ENCODE data around the gene ITM2C.
A peak's percentile ranks its signal among the peaks of the same experiment; 100 is the strongest.

ITM2C gene

GRCh38 chr2:230872968-230873660 is 8.4 kb downstream of the ITM2C start:
- DNase-seq (ENCODE audit: low read depth), result no peak

- no peak for DNase-seq (ENCODE audit: low read depth)
These were observed 9.1 kb downstream of the ITM2C start for GRCh38 chr2:230873661-230874401.

GRCh38 chr2:230874456-230874855 is 9.7 kb downstream of the ITM2C start:
- DNase-seq (ENCODE audit: low read depth), result no peak

GRCh38 chr2:230874876-230875275 is 10.1 kb downstream of the ITM2C start:
- no peak for DNase-seq (ENCODE audit: low read depth)

DNA sequence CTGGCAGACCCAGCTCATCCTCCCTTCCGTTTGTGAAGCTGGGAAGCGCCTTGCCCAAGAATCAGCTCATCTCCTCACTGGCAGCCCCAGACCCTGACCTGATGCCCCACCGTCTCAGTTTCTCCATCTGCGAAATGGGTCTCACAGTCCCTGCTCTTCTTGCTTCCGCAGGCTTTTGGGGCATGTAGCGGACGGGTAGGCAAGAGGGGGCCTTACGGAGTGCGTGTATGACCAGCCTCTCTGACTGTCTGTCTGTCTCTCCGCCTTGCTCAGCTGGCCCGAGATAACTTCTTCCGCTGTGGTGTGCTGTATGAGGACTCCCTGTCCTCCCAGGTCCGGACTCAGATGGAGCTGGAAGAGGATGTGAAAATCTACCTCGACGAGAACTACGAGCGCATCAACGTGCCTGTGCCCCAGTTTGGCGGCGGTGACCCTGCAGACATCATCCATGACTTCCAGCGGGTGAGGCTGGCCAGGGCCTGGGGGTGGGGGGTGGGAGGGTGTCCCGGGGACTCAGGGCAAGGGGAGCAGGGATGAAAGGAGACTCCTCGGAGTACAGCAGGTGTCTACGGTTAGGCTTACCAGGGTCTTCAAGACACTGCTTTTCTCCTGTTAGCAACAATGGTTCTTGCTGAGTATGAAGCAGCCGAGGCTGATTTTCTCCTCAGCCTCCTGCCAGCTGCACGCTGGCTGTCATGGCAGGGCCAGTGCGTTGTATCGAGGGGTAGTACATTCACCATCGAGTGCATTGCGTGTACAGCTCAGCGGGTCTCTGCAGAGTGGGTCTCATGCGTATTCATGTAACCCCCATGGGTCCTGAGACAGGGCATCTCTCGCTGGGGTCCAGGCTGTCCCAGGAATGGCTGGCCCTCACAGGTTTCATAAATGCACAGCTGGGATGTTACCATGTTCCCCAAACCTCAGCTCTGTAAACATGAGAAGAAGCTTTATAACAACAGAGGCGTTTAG is 10.9 kb downstream of the ITM2C start:
- DNase-seq (ENCODE audit: low read depth), result no peak

DNA sequence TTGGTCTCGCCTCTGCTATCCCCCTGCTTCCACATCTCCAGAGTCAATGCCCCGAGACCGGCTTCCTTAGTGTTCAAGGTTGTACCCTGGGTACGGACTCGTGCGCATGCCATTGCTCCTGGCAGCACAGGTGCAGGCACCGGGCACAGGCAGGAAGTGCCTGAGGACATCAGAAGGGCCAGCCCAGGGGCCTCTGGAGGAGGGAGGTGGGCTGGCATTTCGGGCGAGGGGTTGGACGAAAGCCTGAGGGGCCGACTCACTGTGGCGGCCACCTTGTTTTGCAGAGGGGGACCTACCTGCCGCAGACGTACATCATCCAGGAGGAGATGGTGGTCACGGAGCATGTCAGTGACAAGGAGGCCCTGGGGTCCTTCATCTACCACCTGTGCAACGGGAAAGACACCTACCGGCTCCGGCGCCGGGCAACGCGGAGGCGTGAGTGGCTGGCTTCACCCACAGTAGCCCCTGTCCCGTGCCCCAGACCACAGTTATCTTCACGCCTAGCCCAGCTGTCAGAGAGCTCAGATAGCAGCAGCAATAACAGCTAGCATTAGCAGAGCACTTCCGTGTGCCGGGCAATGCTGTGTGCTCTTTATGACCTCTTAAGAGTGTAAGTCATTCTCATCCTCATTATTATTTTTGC is 12.5 kb downstream of the ITM2C start:
- DNase-seq (ENCODE audit: low read depth), result no peak

GRCh38 chr2:230877759-230878598 is 13.2 kb downstream of the ITM2C start:
- DNase-seq (ENCODE audit: low read depth), result no peak

GRCh38 chr2:230878599-230879188 is 14.0 kb downstream of the ITM2C start:
- no peak for DNase-seq (ENCODE audit: low read depth)

DNA sequence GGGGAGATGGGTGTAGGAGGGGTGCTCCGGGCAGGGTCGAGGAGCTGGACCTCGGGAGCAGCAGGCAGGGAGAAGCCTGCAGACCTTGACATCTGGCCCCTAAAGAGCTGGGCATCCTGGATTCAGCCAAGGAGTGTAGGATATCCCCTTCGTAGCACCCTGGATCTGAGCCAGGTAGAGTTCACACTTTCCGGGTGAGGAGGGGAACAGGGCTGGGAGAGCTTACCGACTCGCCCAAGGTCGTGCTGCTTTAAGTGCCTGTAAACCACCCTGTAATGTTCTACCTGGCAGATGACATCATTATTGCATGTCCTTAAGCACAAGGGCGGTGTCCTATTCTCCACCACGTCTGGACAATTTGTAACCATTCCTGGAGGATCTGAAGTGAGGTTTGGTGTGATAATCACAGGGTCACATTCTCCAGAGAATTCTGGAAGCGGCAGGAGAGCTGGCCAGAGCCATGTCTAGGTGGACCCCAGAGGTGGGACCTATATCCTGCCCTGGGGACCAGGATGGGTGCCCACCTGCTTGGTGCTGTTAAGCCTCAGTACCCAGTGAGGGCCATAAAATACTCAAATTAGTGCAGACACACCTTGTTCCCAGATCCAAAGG is 14.6 kb downstream of the ITM2C start:
- DNase-seq (ENCODE audit: low read depth), result no peak

DNA sequence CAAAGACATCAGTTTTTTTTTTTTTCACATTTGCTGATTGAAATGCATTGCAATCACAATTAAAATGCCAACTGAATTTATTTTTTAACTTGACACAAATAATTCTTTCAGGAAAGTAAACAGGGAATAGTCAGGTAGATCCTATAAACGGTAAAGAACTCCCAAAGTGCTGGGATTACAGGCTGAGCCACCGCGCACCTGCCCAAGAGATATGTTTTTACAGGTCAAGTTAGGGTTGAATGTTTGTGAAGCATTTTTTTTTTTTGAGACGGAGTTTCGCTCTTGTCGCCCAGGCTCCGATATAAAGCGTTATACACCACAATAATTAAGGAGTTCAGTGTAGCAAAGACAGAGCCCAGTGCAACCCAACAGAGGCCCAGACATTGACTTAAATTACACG is 15.1 kb downstream of the ITM2C start:
- DNase-seq (ENCODE audit: low read depth), result no peak

DNA sequence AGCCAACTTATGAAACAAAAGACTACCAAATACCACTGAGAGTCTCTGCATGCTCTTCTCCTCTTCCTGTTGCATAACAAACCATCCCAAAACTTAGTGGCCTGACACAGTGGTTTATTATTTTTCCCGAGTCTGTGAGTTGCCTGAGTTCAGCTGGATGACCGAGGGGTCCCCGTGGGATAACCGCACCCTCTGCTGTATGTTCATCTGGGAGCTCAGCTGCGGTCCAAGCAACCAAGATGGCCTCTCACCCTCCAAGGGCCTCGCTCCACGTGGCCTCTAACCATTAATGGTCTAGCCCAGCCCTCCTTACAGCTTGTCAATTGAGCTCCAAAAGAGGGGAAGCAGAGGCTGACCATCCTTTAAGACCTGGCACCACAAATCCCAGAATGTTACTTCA is 17.1 kb downstream of the ITM2C start:
- DNase-seq (ENCODE audit: low read depth), result no peak

- DNase-seq (ENCODE audit: low read depth), result peak; percentile 68
These were observed 20.9 kb downstream of the ITM2C start for GRCh38 chr2:230885463-230886130.

DNA sequence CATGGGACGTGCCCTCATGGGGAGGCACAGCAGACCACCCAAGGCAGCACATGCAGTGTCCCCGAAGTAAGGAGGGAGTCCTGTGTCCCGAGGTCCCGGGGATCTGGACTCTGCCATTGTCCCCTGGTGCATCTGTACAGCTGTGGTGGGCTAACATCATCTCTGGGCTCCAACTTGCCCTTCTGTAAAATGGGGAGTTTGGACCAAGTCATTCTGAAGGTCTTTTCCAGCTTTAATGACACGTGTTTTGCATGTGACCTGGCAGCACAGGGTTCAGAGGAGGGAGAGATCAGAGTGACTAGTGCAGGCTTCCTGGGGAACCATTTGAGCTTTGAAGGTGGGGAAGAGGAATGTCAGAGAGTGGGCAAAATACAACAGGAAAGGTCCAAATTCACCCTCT is 21.5 kb downstream of the ITM2C start:
- no peak for DNase-seq (ENCODE audit: low read depth)

- no peak for DNase-seq (ENCODE audit: low read depth)
These were observed 21.9 kb downstream of the ITM2C start for GRCh38 chr2:230886671-230887071.

DNA sequence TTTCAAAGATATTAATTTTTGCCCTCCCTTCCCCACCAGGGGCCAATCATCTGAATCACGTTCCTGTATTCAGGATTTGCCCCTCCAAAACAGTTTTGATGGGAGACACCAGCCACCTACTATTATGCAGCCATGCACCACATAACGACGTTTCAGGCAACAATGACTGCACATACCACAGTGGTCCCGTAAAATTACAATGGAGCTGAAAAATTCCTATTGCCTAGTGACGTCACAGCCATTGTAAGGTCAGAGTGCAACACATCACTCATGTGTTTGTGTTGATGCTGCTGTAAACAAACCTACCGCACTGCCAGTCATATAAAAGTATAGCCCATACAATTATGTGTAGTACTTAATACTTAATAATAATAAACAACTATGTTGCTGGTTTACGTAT is 22.6 kb downstream of the ITM2C start:
- DNase-seq (ENCODE audit: low read depth), result no peak

GRCh38 chr2:230888824-230889400 is 24.2 kb downstream of the ITM2C start:
- no peak for DNase-seq (ENCODE audit: low read depth)

- DNase-seq (ENCODE audit: low read depth), result no peak
These were observed 25.3 kb downstream of the ITM2C start for GRCh38 chr2:230889911-230890601.

DNA sequence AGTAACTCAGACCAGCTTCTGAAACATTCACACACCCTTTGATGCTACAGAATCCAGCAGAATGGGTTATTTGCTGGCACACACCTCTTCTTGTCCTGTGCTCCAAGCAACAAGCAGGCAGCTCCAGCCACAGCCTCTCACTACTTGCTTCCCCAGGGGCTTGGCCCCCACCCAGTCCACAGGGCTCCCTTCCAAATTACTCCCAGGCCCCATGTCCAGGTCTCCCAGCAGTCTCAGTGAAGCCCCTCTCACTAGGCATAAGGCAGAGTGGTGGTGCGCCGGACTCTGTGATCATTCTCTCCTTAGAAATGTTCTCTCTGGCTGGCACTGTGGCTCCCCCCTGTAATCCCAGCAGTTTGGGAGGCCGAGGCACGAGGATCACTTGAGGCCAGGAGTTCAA is 25.9 kb downstream of the ITM2C start:
- DNase-seq (ENCODE audit: low read depth), result no peak

DNA sequence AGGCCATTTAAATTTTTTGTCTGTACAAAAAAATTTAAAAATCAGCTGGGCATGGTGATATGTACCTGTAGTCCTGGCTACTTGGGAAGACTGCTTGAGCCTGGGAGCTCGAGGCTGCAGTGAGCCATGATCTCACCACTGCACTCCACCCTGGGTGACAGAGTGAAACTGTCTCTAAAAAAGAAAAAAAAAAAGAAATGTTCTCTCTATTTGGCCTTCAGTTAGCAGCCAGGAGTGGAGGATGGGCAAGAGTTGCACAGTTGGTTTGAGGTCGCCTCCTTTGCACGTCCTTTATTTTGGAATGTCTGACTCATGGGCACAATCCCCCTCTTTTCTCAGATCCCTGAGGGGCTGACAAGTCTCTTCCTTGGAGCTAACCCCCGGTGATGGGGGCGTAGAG is 26.3 kb downstream of the ITM2C start:
- DNase-seq (ENCODE audit: low read depth), result peak; percentile 21
